Neuronal stem cell (in vitro differentiated cells): ENCODE results near the gene RNF10.

Experiments used
- DNase-seq: peaks from one replicate; pipeline ENCODE4 v3.0.0-alpha.2; 2013; ENCODE audit warnings: low spot score
- H2AFZ ChIP-seq: one replicate; pipeline ENCODE4 v1.6.1; 2013; ENCODE audit warnings: mild to moderate bottlenecking, low read length, inconsistent platforms
- H2AK5ac ChIP-seq: 2 replicates; pipeline ENCODE4 v1.6.1; 2013; ENCODE audit warnings: low read depth, mild to moderate bottlenecking, inconsistent platforms, low read length, moderate library complexity, mixed read lengths
- H2BK120ac ChIP-seq: 2 replicates; pipeline ENCODE4 v1.6.1; 2013; ENCODE audit warnings: low read depth, mild to moderate bottlenecking, inconsistent platforms, low read length, moderate library complexity, mixed read lengths
- H2BK12ac ChIP-seq: one replicate; pipeline ENCODE4 v1.6.1; 2013; ENCODE audit warnings: low read length, inconsistent platforms
- H2BK15ac ChIP-seq: 2 replicates; pipeline ENCODE4 v1.6.1; 2013; ENCODE audit warnings: mild to moderate bottlenecking, low read length, inconsistent platforms, mixed read lengths
- H2BK5ac ChIP-seq: one replicate; pipeline ENCODE4 v1.6.1; 2013; ENCODE audit warnings: inconsistent platforms, mild to moderate bottlenecking, low read length, moderate library complexity
- H3K14ac ChIP-seq: one replicate; pipeline ENCODE4 v1.6.1; 2013; ENCODE audit warnings: low read length, inconsistent platforms
- H3K18ac ChIP-seq: 2 replicates; pipeline ENCODE4 v1.6.1; 2013; ENCODE audit warnings: low read length, inconsistent platforms
- H3K23ac ChIP-seq: 2 replicates; pipeline ENCODE4 v1.6.1; 2013; ENCODE audit warnings: low read depth, mild to moderate bottlenecking, mixed read lengths, low read length, inconsistent platforms; ENCODE audit not compliant: poor library complexity
- H3K27ac ChIP-seq: replicated peaks from 3 replicates; pipeline ENCODE4 v1.5.1; 2013; ENCODE audit warnings: low read length, inconsistent platforms
- H3K27me3 ChIP-seq, 3 experiments: 2 replicates each; pipeline ENCODE4 v1.6.1; 2013; ENCODE audit warnings: low read length in 3 of 3, mild to moderate bottlenecking in 2 of 3, inconsistent platforms in 1 of 3, low read depth in 1 of 3, mixed read lengths in 1 of 3, moderate library complexity in 1 of 3; ENCODE audit not compliant: control insufficient read depth in 3 of 3, insufficient read depth in 3 of 3
- H3K36me3 ChIP-seq, 2 donors: replicated peaks in 1 of 2; 2 replicates each; pipeline ENCODE4 v1.6.1; 2013; ENCODE audit warnings: low read length in 2 of 2; ENCODE audit not compliant: control insufficient read depth in 2 of 2, insufficient read depth in 2 of 2
- H3K4ac ChIP-seq: 2 replicates; pipeline ENCODE4 v1.6.1; 2013; ENCODE audit warnings: inconsistent platforms, mild to moderate bottlenecking, low read length, moderate library complexity
- H3K4me1 ChIP-seq, 2 donors: 1 replicate in 1 of 2; 2 replicates in 1 of 2; pipeline ENCODE4 v1.6.1; 2013; ENCODE audit warnings: low read length in 2 of 2, low read depth in 1 of 2; ENCODE audit not compliant: control insufficient read depth in 2 of 2, insufficient read depth in 1 of 2
- H3K4me2 ChIP-seq: one replicate; pipeline ENCODE4 v1.6.1; 2013; ENCODE audit warnings: mild to moderate bottlenecking, low read length, inconsistent platforms; ENCODE audit not compliant: insufficient read depth, poor library complexity, severe bottlenecking
- H3K4me3 ChIP-seq, 2 donors: 2 replicates each; pipeline ENCODE4 v1.5.1; 2013; ENCODE audit warnings: low read length in 2 of 2, mild to moderate bottlenecking in 2 of 2, inconsistent platforms in 1 of 2, moderate library complexity in 1 of 2
- H3K79me1 ChIP-seq: one replicate; pipeline ENCODE4 v1.6.1; 2013; ENCODE audit warnings: low read depth, mild to moderate bottlenecking, inconsistent platforms, low read length, moderate library complexity
- H3K9ac ChIP-seq: one replicate; pipeline ENCODE4 v1.6.1; 2013; ENCODE audit warnings: mild to moderate bottlenecking, low read depth, low read length, inconsistent platforms; ENCODE audit not compliant: poor library complexity
- H3K9me3 ChIP-seq, 2 donors: replicated peaks in 1 of 2; 2 replicates each; pipeline versions ENCODE3 to v1.6.1; 2013; ENCODE audit warnings: low read length in 2 of 2, mild to moderate bottlenecking in 2 of 2, inconsistent platforms in 1 of 2, low read depth in 1 of 2, mixed read lengths in 1 of 2, moderate library complexity in 1 of 2; ENCODE audit not compliant: control insufficient read depth in 2 of 2, insufficient read depth in 1 of 2
- H4K8ac ChIP-seq: one replicate; pipeline ENCODE4 v1.6.1; 2013; ENCODE audit warnings: low read depth, mild to moderate bottlenecking, inconsistent platforms, low read length, moderate library complexity
- H4K91ac ChIP-seq: one replicate; pipeline ENCODE4 v1.6.1; 2013; ENCODE audit warnings: low read length, low read depth, mild to moderate bottlenecking, inconsistent platforms; ENCODE audit not compliant: poor library complexity
- WGBS, 2 donors: extraction: QIAGEN DNeasy Blood & Tissue Kit; methylation state at CpG; one replicate each; pipeline ENCODE4 v1.1.7; 2013; ENCODE audit warnings: missing lambda C conversion rate in 2 of 2, mixed read lengths in 1 of 2; ENCODE audit not compliant: insufficient read length in 2 of 2, insufficient replicate concordance in 1 of 2; ENCODE audit errors: extremely low coverage in 2 of 2; 5-methylcytosine and 5-hydroxymethylcytosine counted together

Gene RNF10

DNA sequence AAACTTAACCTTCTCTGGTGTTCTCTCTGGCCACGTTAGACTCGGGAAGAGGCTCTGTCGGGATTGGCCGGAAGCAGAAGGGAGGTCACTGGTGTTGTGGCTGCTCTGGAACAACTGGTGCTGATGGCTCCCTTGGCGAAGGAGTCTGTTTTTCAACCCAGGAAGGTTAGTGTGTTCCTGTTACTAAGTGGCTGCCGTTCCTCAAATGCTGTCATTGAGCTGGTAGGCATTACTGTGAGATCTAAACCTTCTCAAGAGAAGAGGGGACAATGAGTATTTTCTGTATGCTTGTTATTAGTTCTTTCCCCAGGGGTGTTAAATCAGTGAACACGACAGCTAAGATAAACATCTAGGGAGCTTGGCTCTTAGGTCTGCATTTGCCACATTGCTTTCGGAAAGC is 28.8 kb downstream of the RNF10 start:
- H2AK5ac ChIP-seq, result no peak overlapping the region
- H3K4me1 ChIP-seq, result no peaks in the 10 kb centered on the region
- H3K9me3 ChIP-seq, result no peaks in the 10 kb centered on the region
- H3K23ac ChIP-seq, result no peak overlapping the region
- no peak overlapping the region for H2BK120ac ChIP-seq
- no peak overlapping the region for H2BK15ac ChIP-seq
- no CpG with 5 or more reads among the region's 8 CpGs for WGBS, 2 donors
- H2BK5ac ChIP-seq, result no peak overlapping the region
- no peak overlapping the region for H3K27ac ChIP-seq
- no peak overlapping the region for H4K91ac ChIP-seq
- peaks cover 38 to 96% of the 10 kb centered on the region in 2 donors for H3K36me3 ChIP-seq
- no peak overlapping the region for H2BK12ac ChIP-seq
- no peak overlapping the region for H3K4me3 ChIP-seq
- H3K4ac ChIP-seq, result no peak overlapping the region
- no peak overlapping the region for H3K14ac ChIP-seq
- H3K18ac ChIP-seq, result no peak overlapping the region
- H3K9ac ChIP-seq, result no peak overlapping the region
- no peaks in the 10 kb centered on the region for H3K79me1 ChIP-seq
- DNase-seq, result no peak
- no peak overlapping the region for H4K8ac ChIP-seq
- no peak overlapping the region for H3K4me2 ChIP-seq
- H2AFZ ChIP-seq, result no peak overlapping the region
- H3K27me3 ChIP-seq, result no peaks in the 10 kb centered on the region

- Histone ChIP-seq H2BK15ac (no peak overlapping the region), H3K4ac (no peak overlapping the region), H2BK120ac (no peak overlapping the region), H3K23ac (no peak overlapping the region), H3K4me2 (no peak overlapping the region), H2BK5ac (no peak overlapping the region), H3K27me3 (no peaks in the 10 kb centered on the region), H3K14ac (no peak overlapping the region), H4K91ac (no peak overlapping the region), H4K8ac (no peak overlapping the region), H3K18ac (no peak overlapping the region), H2AFZ (no peak overlapping the region), H2AK5ac (no peak overlapping the region), H3K4me1 (no peaks in the 10 kb centered on the region), H2BK12ac (no peak overlapping the region), H3K27ac (no peak overlapping the region), H3K4me3 (no peak overlapping the region), H3K36me3 (peaks cover 39 to 98% of the 10 kb centered on the region in 2 donors), H3K9ac (no peak overlapping the region), H3K9me3 (no peaks in the 10 kb centered on the region), H3K79me1 (no peaks in the 10 kb centered on the region)
- no CpG with 5 or more reads among the region's 11 CpGs for WGBS, 2 donors
- DNase-seq, result no peak
These were observed 29.3 kb downstream of the RNF10 start for GRCh38 chr12:120563495-120563894.

GRCh38 chr12:120571299-120571698 is 37.1 kb downstream of the RNF10 start:
- H2AFZ ChIP-seq, result no peak overlapping the region
- no peak overlapping the region for H3K14ac ChIP-seq
- H3K36me3 ChIP-seq, result peaks cover 40 to 96% of the 10 kb centered on the region in 2 donors
- no peak overlapping the region for H3K4me2 ChIP-seq
- H2BK120ac ChIP-seq, result no peak overlapping the region
- no peak overlapping the region for H3K4me3 ChIP-seq
- no peak overlapping the region for H4K91ac ChIP-seq
- no peak overlapping the region for H3K27ac ChIP-seq
- DNase-seq, result no peak
- no peak overlapping the region for H3K18ac ChIP-seq
- H3K9me3 ChIP-seq, result no peaks in the 10 kb centered on the region
- no peak overlapping the region for H2BK5ac ChIP-seq
- no peak overlapping the region for H2BK15ac ChIP-seq
- WGBS, 2 donors, result no CpG with 5 or more reads among the region's 5 CpGs
- H3K27me3 ChIP-seq, result no peaks in the 10 kb centered on the region
- H4K8ac ChIP-seq, result no peak overlapping the region
- H2AK5ac ChIP-seq, result no peak overlapping the region
- no peak overlapping the region for H3K23ac ChIP-seq
- H3K9ac ChIP-seq, result no peak overlapping the region
- no peak overlapping the region for H2BK12ac ChIP-seq
- H3K4me1 ChIP-seq, result no peaks in the 10 kb centered on the region
- H3K4ac ChIP-seq, result no peak overlapping the region
- no peaks in the 10 kb centered on the region for H3K79me1 ChIP-seq

DNA sequence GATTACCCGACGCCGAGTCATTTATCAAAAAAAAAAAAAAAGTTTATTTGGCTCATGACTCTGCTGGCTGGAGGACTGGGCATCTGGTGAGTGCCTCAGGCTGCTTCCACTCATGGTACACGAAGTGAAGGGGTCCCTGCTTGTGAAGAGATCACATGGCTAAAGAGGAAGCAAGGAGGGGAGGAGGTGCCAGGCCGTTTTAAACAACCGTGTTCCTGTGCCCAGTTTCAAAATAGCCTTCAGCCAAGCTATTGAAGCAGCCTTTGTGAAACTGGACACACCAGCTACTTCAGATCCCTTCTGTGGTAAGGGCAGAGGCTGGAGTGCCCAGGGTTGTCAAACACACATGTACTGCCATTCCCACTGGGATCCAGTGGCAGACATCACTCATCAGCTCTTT is 39.4 kb downstream of the RNF10 start:
- peaks cover 44 to 95% of the 10 kb centered on the region in 2 donors for H3K36me3 ChIP-seq
- WGBS, 2 donors, result no CpG with 5 or more reads among the region's 6 CpGs
- no peak overlapping the region for H2BK12ac ChIP-seq
- H3K4me3 ChIP-seq, result no peak overlapping the region
- no peaks in the 10 kb centered on the region for H3K4me1 ChIP-seq
- no peak overlapping the region for H2AK5ac ChIP-seq
- H4K8ac ChIP-seq, result no peak overlapping the region
- H2BK15ac ChIP-seq, result no peak overlapping the region
- no peak overlapping the region for H3K14ac ChIP-seq
- H3K18ac ChIP-seq, result no peak overlapping the region
- H3K9ac ChIP-seq, result no peak overlapping the region
- no peak overlapping the region for H3K23ac ChIP-seq
- no peaks in the 10 kb centered on the region for H3K27me3 ChIP-seq
- H2AFZ ChIP-seq, result no peak overlapping the region
- no peaks in the 10 kb centered on the region for H3K79me1 ChIP-seq
- no peak overlapping the region for H4K91ac ChIP-seq
- H2BK120ac ChIP-seq, result no peak overlapping the region
- no peaks in the 10 kb centered on the region for H3K9me3 ChIP-seq
- H2BK5ac ChIP-seq, result no peak overlapping the region
- no peak overlapping the region for H3K4ac ChIP-seq
- no peak overlapping the region for H3K27ac ChIP-seq
- no peak for DNase-seq
- no peak overlapping the region for H3K4me2 ChIP-seq
